Transverse colon (tissue), 4 donors: Measurements from ENCODE around the gene CDH22. TPM values are rescaled to one million over a fixed set of nuclear protein-coding genes. Genes with fewer than 3 reads are reported as not detected.

Experiments
- DNase-seq: peaks from one replicate; pipeline ENCODE4 v3.0.0-alpha.2; 2019
- H3K27ac ChIP-seq, 4 donors: fragments of 200-600 bp; sonication (generic); 2 replicates each; pipeline ENCODE4 v1.5.1; 2016 to 2018; ENCODE audit warnings: inconsistent platforms in 4 of 4
- H3K27me3 ChIP-seq: fragments of 200-600 bp; sonication (generic); 2 replicates; pipeline ENCODE4 v1.5.1; 2017; ENCODE audit warnings: inconsistent platforms
- H3K36me3 ChIP-seq, 4 donors: fragments of 200-600 bp; sonication (generic); 2 replicates each; pipeline ENCODE4 v1.5.1; 2017 to 2019; ENCODE audit warnings: inconsistent platforms in 4 of 4
- H3K4me1 ChIP-seq, 4 donors: fragments of 200-600 bp; sonication (generic); 2 replicates each; pipeline ENCODE4 v1.5.1; 2017 to 2020; ENCODE audit warnings: inconsistent platforms in 4 of 4
- H3K4me3 ChIP-seq, 4 donors: fragments of 200-600 bp; sonication (generic); 1 replicate in 1 of 4; 2 replicates in 3 of 4; pipeline versions ENCODE4 v1.5.1 to v1.6.1; 2017 to 2019; ENCODE audit warnings: inconsistent platforms in 4 of 4
- H3K9me3 ChIP-seq, 2 donors: fragments of 200-600 bp; sonication (generic); 2 replicates each; pipeline ENCODE4 v1.5.1; 2017 to 2019; ENCODE audit warnings: inconsistent platforms in 2 of 2
- EP300 ChIP-seq: sonication (generic); formaldehyde crosslinking; IDR thresholded peaks from one replicate; pipeline ENCODE4 v1.6.1; 2017; ENCODE audit warnings: antibody characterized with exemption, low read depth
- POLR2A ChIP-seq: fragments of 450-650 bp; IDR thresholded peaks from one replicate; pipeline ENCODE4 v1.6.1; 2016; ENCODE audit warnings: antibody characterized with exemption, mild to moderate bottlenecking, moderate library complexity
- POLR2AphosphoS5 ChIP-seq, 3 donors: sonication (generic); formaldehyde crosslinking; IDR thresholded peaks; one replicate each; pipeline ENCODE4 v1.6.1; 2016; ENCODE audit warnings: antibody characterized with exemption in 3 of 3
- WGBS, 2 donors: methylation state at CpG; one replicate each; pipeline ENCODE4 v1.1.5; 2018; ENCODE audit warnings: low coverage in 1 of 2; 5-methylcytosine and 5-hydroxymethylcytosine counted together
- in situ Hi-C, 4 donors: fragments of 200-750 bp; cut with MboI; loops; one replicate each; pipeline versions ENCODE4 v1.15.0 to v1.15.1; 2017; ENCODE audit warnings: low sequenced_read_pairs in 3 of 4, low pct_ligation_motif_present in 1 of 4, low pct_unique_long_range_greater_than_20kb in 1 of 4
- intact Hi-C: fragments of 100-400 bp; cut with DNase I; formaldehyde crosslinking; loops from one replicate; pipeline ENCODE4 v1.15.1; 2023; ENCODE audit warnings: low total_unique reads
- total RNA-seq, 4 donors: library from RNA; depleted of rRNA; stranded (reverse); fragments of >200 nt; gene quantifications; one replicate each; pipeline ENCODE4 v1.1.0, GENCODE V29; 2016
- TF ChIP-seq, protein P1 (sequence below), 5 experiments: fragments of 200-600 bp in 3 of 5; fragments of 450-650 bp in 2 of 5; sonication (generic) in 3 of 5; IDR thresholded peaks; 1 replicate in 2 of 5; 2 replicates in 3 of 5; pipeline ENCODE4 v1.5.1; 2016 to 2017; ENCODE audit warnings: antibody characterized with exemption in 5 of 5, inconsistent platforms in 3 of 5, mild to moderate bottlenecking in 2 of 5, moderate library complexity in 1 of 5

Gene CDH22
- total RNA-seq, 4 donors from 2014 or later: not detected

DNA sequence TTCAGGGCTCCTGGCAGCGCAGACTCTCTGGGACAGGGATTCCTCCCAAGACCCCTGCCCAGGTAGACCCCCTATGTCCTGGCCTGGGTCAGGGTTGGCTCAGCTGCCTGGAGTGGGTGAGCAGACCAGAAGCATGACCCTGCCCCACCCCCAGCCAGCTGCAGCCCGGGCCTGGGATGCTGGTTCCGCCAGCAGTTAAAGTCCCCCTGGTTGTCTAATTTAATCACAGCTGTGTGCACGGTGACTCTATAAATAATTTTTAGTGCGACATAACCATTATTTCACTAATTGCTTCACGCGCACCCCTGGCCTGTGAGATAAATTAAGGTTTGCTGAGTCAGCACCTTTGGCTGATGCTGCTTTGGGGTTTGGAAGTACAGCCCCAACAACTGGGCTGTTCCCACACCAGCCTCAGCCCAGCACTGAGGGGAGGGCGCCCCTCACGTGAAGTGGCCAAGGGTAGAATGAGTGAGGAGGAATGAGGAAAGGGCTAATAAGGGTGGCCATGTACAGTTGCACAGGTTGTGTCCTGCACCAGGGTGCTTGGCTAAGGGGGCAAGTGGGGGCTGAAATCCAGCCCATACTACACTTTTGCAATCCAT, 26.1 kb upstream of the CDH22 start:
- in situ Hi-C loops: no loop called here
- intact Hi-C loops: no loop called here
- WGBS, 2 donors: 51 to 73% methylated on average over 3 to 9 of the region's 9 CpGs
- TF ChIP-seq POLR2AphosphoS5 (IDR thresholded peaks at IDR 0.05): no peak
- TF ChIP-seq EP300: no peak
- no peak for TF ChIP-seq POLR2A
- TF ChIP-seq, protein P1, sequence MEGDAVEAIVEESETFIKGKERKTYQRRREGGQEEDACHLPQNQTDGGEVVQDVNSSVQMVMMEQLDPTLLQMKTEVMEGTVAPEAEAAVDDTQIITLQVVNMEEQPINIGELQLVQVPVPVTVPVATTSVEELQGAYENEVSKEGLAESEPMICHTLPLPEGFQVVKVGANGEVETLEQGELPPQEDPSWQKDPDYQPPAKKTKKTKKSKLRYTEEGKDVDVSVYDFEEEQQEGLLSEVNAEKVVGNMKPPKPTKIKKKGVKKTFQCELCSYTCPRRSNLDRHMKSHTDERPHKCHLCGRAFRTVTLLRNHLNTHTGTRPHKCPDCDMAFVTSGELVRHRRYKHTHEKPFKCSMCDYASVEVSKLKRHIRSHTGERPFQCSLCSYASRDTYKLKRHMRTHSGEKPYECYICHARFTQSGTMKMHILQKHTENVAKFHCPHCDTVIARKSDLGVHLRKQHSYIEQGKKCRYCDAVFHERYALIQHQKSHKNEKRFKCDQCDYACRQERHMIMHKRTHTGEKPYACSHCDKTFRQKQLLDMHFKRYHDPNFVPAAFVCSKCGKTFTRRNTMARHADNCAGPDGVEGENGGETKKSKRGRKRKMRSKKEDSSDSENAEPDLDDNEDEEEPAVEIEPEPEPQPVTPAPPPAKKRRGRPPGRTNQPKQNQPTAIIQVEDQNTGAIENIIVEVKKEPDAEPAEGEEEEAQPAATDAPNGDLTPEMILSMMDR (IDR thresholded peaks at IDR 0.05): no peak
- Histone ChIP-seq H3K9me3 (no peaks in the 10 kb centered on the region), H3K36me3 (no peaks in the 10 kb centered on the region), H3K27ac (no peak overlapping the region), H3K27me3 (peaks cover 95% of the 10 kb centered on the region), H3K4me3 (no peak overlapping the region), H3K4me1 (peaks cover 0 to 9% (median 0%) of the 10 kb centered on the region in 4 donors)
- no peak for DNase-seq

DNA sequence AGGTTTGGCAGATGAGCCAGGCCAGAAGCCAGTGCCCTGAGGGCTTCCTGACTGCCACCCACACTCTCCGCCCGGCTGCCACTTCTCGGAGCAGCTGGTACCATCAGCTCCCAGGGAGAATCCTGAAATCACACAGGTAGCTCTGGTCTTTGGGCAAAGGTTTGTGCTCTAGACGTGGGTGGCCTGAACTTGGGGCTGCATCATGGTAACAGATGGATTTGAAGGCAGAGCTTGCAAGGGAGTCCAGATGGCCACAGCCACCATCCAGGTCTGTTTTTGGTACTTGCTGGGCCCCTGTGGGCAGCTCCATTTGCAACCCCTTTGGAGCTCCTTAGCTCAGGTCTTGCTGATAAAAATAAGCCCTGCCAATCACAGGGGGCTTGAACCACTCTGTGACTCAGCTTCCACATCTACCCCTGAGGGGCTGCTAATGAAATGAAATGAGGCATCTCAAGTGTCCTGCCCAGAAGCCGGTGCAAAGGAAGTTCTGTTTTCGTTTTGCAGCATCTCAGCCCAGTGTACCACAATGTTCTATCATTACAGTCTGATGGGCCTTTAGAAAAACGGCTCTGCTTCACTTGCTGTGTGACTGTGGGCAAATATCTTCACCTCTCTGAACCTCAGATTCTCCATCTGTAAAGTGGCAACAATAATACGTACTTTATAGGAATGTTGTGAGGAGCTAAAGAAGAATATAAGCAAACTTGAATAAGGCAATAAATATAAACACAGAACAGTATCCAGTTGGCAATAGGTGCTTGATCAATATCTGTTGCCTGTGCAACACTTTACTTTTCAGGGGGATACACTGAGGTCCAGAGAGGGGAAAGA, 25.1 kb upstream of the CDH22 start:
- H3K9me3 ChIP-seq: no peaks in the 10 kb centered on the region
- H3K4me3 ChIP-seq: no peak overlapping the region
- no peak overlapping the region for H3K27ac ChIP-seq
- DNase-seq: no peak
- no peak for TF ChIP-seq POLR2A
- peaks cover 0 to 9% (median 0%) of the 10 kb centered on the region in 4 donors for H3K4me1 ChIP-seq
- intact Hi-C loops: no loop called here
- H3K36me3 ChIP-seq: no peaks in the 10 kb centered on the region
- in situ Hi-C loops: no loop called here
- H3K27me3 ChIP-seq: peaks cover 94% of the 10 kb centered on the region
- WGBS, 2 donors: 77 to 82% methylated on average over 3 to 8 of the region's 8 CpGs

DNA sequence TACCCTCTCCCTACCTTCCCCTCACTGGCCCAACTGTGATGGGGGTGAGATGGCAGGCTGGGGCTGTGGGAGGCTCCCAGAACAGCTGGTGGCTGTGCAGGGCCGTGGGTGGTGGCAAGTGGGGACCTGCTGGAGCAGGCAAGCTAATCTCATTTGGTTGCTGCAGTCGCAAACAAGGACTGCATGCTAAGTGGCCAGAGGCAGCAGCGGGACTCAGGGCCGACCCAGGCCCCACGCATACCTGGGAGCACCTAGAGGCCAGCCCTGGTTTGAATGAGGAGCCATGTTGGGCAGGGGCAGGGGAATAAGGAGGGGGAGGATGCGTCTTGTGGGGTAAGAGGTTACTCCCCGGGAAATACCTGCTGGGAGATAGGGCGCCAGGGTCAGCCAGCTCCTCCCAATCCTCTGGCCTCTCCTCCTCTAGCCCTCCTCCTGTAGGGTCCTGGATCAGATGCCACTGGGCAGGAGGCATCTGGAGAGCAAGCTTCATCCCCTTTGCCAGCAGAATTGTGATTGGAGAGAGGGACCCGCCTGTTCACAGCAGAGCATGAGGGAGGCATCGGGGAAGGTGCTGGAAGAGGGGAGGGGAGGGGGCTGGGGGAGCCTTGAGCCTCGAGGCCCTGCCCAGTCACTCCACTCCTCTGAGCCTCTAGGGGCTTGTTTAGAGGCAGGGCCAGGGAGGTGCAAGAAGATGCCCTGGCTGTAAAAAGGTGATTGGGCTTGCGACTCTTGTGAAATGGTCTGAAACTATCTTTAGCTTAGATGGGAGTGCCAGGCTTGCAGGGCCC, 24.3 kb upstream of the CDH22 start:
- Histone ChIP-seq H3K27me3 (peaks cover 91% of the 10 kb centered on the region), H3K4me1 (peaks cover 0 to 9% (median 0%) of the 10 kb centered on the region in 4 donors), H3K36me3 (no peaks in the 10 kb centered on the region), H3K27ac (no peak overlapping the region), H3K4me3 (no peak overlapping the region), H3K9me3 (no peaks in the 10 kb centered on the region)
- 75% methylated on average over 12 of the region's 12 CpGs; no CpG with 5 or more reads in 1 of the 2 donors for WGBS, 2 donors
- in situ Hi-C loops: no loop called here
- no peak for DNase-seq
- intact Hi-C loops: no loop called here
- TF ChIP-seq EP300 (no peak), POLR2AphosphoS5 (IDR thresholded peaks at IDR 0.05) (no peak), POLR2A (no peak)
- TF ChIP-seq, protein P1 (IDR thresholded peaks at IDR 0.05): no peak

DNA sequence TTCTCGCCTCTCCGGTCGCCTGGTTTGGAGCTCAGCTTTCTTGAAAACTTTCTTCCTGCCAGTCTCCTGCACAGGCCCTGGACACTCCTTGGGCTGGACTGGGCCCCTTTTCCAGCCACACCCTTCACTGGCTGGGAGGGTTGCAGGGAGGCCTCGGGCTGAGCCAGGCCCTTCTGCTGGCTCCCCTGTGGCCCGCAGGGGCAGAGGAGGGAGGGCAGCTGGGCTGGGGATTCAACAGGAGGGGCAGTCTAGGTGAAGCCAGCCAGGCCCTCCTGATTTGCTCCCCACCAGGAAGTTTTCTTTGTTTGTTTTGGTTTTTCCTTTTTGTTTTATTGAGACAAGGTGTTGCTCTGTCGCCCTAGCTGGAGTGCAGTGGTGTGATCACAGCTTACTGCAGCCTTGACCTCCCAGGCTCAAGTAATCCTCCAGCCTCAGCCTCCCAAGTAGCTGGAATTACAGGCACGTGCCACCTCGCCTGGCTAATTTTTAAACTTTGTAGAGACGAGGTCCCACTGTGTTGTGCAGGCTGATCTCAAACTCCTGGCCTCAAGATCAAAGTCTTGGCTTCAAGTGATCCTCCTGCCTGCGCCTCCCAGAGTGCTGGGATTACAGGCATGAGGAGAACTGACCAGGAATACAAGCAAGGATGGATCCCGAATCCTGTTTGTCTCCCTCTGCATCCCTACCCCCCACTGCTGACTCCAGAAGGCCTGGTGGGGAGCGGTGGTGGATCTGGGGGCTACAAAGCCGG, 23.5 kb upstream of the CDH22 start:
- H3K27ac ChIP-seq: no peak overlapping the region
- H3K36me3 ChIP-seq: no peaks in the 10 kb centered on the region
- no peak overlapping the region for H3K4me3 ChIP-seq
- DNase-seq: peak; percentile 20
- no peak for TF ChIP-seq EP300
- TF ChIP-seq, protein P1 (IDR thresholded peaks at IDR 0.05): no peak
- no peak for TF ChIP-seq POLR2AphosphoS5 (IDR thresholded peaks at IDR 0.05)
- no peak for TF ChIP-seq POLR2A
- intact Hi-C loops (no loop called here), in situ Hi-C loops (no loop called here)
- H3K9me3 ChIP-seq: no peaks in the 10 kb centered on the region
- peaks cover 83% of the 10 kb centered on the region for H3K27me3 ChIP-seq
- peaks cover 0 to 9% (median 0%) of the 10 kb centered on the region in 4 donors for H3K4me1 ChIP-seq
- WGBS, 2 donors: 47 to 57% methylated on average over 3 to 13 of the region's 13 CpGs
